OCI-LY3 (cell line): ENCODE results near the gene GHR.

Source experiments
- H2AFZ ChIP-seq: fragments of 200-600, 300-600 bp; shearing (Covaris generic); 2 replicates; pipeline ENCODE4 v1.6.0; 2014; ENCODE audit warnings: antibody characterized with exemption, low read depth, low read length
- H3K27ac ChIP-seq: fragments of 200-600, 300-600 bp; sonication (generic); 2 replicates; pipeline ENCODE4 v1.5.1; 2014; ENCODE audit warnings: mild to moderate bottlenecking, low read length, moderate library complexity, mixed read lengths
- H3K27me3 ChIP-seq: fragments of 200-600, 300-600 bp; sonication (generic); 2 replicates; pipeline ENCODE4 v1.6.1; 2014; ENCODE audit warnings: low read depth, low read length, mixed read lengths
- H3K36me3 ChIP-seq: fragments of 200-600, 300-600 bp; sonication (generic); replicated peaks from 2 replicates; pipeline ENCODE3; 2014; ENCODE audit warnings: low read depth, low read length, mixed read lengths
- H3K4me1 ChIP-seq: fragments of 300-600, 200-600 bp; sonication (generic); 2 replicates; pipeline ENCODE4 v1.6.1; 2014; ENCODE audit warnings: low read length, mixed read lengths
- H3K4me2 ChIP-seq: fragments of 200-600, 300-600 bp; sonication (generic); 2 replicates; pipeline ENCODE4 v1.6.1; 2014; ENCODE audit warnings: low read length, mixed read lengths
- H3K4me3 ChIP-seq: fragments of 300-600, 200-600 bp; sonication (generic); 2 replicates; pipeline ENCODE4 v1.5.1; 2014; ENCODE audit warnings: antibody characterized with exemption, mild to moderate bottlenecking, low read length, moderate library complexity
- H3K79me2 ChIP-seq: fragments of 300-600, 200-600 bp; shearing (Covaris generic); 2 replicates; pipeline ENCODE4 v1.6.1; 2014; ENCODE audit warnings: mild to moderate bottlenecking, low read length, mixed read lengths
- H3K9ac ChIP-seq: fragments of 300-600, 200-600 bp; shearing (Covaris generic); 2 replicates; pipeline ENCODE4 v1.6.0; 2014; ENCODE audit warnings: mild to moderate bottlenecking, low read length, moderate library complexity
- H3K9me3 ChIP-seq: fragments of 200-600, 300-600 bp; shearing (Covaris generic); 2 replicates; pipeline ENCODE4 v1.6.1; 2014; ENCODE audit warnings: low read length, mixed read lengths; ENCODE audit not compliant: insufficient read depth
- H4K20me1 ChIP-seq: fragments of 200-600, 300-600 bp; sonication (generic); 2 replicates; pipeline ENCODE4 v1.6.1; 2016; ENCODE audit warnings: low read length, mixed read lengths; ENCODE audit not compliant: insufficient read depth
- EZH2phosphoT487 ChIP-seq: fragments of 200-600 bp; shearing (Covaris generic); IDR thresholded peaks from 2 replicates; pipeline ENCODE4 v1.6.1; 2018; ENCODE audit warnings: antibody characterized with exemption, mixed run types, low read depth
- TF ChIP-seq, protein P1 (sequence below): fragments of 200-600, 300-600 bp; sonication (generic); IDR thresholded peaks from 2 replicates; pipeline ENCODE4 v1.5.1; 2014; ENCODE audit warnings: antibody characterized with exemption, low read length, low read depth

GHR gene

DNA sequence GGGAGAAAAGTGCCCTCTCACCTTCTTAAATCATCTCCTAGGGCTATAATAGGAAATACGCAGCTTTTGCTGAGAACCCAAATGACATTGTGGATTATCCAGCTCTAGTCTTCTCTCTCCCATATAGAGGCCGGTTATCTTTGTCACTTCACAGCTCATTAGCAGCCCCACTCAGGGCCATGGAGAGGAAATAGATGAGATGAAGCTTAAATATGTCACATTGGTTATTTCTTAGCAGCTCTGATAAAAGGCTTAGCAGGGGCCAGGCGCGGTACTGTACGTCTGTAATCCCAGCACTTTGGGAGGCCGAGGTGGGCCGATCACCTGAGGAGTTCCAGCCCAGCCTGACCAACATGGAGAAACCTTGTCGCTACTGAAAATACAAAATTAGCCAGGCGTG is 90.0 kb downstream of the GHR start:
- H3K4me1 ChIP-seq, result no peaks in the 10 kb centered on the region
- H3K36me3 ChIP-seq, result no peaks in the 10 kb centered on the region
- no peak overlapping the region for H3K9ac ChIP-seq
- no peaks in the 10 kb centered on the region for H3K9me3 ChIP-seq
- no peaks in the 10 kb centered on the region for H4K20me1 ChIP-seq
- TF ChIP-seq, protein P1, sequence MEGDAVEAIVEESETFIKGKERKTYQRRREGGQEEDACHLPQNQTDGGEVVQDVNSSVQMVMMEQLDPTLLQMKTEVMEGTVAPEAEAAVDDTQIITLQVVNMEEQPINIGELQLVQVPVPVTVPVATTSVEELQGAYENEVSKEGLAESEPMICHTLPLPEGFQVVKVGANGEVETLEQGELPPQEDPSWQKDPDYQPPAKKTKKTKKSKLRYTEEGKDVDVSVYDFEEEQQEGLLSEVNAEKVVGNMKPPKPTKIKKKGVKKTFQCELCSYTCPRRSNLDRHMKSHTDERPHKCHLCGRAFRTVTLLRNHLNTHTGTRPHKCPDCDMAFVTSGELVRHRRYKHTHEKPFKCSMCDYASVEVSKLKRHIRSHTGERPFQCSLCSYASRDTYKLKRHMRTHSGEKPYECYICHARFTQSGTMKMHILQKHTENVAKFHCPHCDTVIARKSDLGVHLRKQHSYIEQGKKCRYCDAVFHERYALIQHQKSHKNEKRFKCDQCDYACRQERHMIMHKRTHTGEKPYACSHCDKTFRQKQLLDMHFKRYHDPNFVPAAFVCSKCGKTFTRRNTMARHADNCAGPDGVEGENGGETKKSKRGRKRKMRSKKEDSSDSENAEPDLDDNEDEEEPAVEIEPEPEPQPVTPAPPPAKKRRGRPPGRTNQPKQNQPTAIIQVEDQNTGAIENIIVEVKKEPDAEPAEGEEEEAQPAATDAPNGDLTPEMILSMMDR, result no peak
- no peak for TF ChIP-seq EZH2phosphoT487
- H2AFZ ChIP-seq, result no peak overlapping the region
- H3K27ac ChIP-seq, result no peak overlapping the region
- H3K27me3 ChIP-seq, result no peaks in the 10 kb centered on the region
- no peaks in the 10 kb centered on the region for H3K79me2 ChIP-seq
- no peak overlapping the region for H3K4me3 ChIP-seq
- no peak overlapping the region for H3K4me2 ChIP-seq

DNA sequence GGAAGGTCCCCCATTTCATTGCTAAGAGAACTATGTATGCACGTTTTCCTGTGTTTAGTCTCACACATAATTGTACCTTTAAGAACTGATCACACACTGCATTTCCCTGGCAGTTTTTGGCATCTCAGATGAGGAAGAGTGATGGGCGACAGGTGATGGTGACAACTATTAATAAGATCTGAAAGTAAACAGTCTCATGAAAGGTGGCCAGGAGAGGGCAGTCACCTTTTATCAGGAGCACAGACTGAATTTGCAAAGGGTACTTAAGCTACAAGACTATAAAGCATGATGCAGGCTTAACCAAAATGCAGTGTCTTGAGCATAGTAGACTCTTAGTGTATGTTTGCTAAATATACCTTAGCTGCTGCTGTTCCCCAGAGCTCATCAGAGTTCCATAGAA is 91.5 kb downstream of the GHR start:
- no peaks in the 10 kb centered on the region for H3K4me1 ChIP-seq
- H3K36me3 ChIP-seq, result no peaks in the 10 kb centered on the region
- no peak overlapping the region for H2AFZ ChIP-seq
- no peak overlapping the region for H3K4me2 ChIP-seq
- no peak overlapping the region for H3K27ac ChIP-seq
- H3K27me3 ChIP-seq, result no peaks in the 10 kb centered on the region
- no peak overlapping the region for H3K9ac ChIP-seq
- TF ChIP-seq, protein P1, result no peak
- no peak overlapping the region for H3K4me3 ChIP-seq
- no peaks in the 10 kb centered on the region for H3K9me3 ChIP-seq
- H3K79me2 ChIP-seq, result no peaks in the 10 kb centered on the region
- no peaks in the 10 kb centered on the region for H4K20me1 ChIP-seq

DNA sequence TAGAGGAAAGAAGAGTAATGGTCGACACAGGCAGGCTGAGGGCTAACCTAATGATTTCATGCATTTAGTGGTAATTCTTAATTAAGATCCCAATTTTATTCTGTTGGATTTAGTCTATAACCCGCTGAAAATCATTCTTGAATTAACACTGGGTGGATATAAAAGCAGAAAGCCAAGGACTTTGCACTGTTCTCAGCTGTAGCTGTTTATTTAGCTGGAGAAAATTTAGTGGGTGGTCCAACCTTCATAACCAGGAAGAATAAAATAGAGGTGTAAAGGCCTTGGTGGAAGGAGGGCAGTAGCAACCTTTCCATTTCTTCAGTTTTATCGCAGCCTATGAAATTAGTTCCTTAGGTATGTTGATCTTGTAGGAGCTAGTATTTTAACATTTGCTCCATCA is 92.3 kb downstream of the GHR start:
- H3K9me3 ChIP-seq, result no peaks in the 10 kb centered on the region
- H3K79me2 ChIP-seq, result no peaks in the 10 kb centered on the region
- no peak overlapping the region for H3K9ac ChIP-seq
- no peak overlapping the region for H3K4me2 ChIP-seq
- H3K4me1 ChIP-seq, result no peaks in the 10 kb centered on the region
- H4K20me1 ChIP-seq, result no peaks in the 10 kb centered on the region
- TF ChIP-seq, protein P1, result no peak
- TF ChIP-seq EZH2phosphoT487, result no peak
- H2AFZ ChIP-seq, result no peak overlapping the region
- no peak overlapping the region for H3K4me3 ChIP-seq
- H3K36me3 ChIP-seq, result no peaks in the 10 kb centered on the region
- no peaks in the 10 kb centered on the region for H3K27me3 ChIP-seq
- H3K27ac ChIP-seq, result no peak overlapping the region

DNA sequence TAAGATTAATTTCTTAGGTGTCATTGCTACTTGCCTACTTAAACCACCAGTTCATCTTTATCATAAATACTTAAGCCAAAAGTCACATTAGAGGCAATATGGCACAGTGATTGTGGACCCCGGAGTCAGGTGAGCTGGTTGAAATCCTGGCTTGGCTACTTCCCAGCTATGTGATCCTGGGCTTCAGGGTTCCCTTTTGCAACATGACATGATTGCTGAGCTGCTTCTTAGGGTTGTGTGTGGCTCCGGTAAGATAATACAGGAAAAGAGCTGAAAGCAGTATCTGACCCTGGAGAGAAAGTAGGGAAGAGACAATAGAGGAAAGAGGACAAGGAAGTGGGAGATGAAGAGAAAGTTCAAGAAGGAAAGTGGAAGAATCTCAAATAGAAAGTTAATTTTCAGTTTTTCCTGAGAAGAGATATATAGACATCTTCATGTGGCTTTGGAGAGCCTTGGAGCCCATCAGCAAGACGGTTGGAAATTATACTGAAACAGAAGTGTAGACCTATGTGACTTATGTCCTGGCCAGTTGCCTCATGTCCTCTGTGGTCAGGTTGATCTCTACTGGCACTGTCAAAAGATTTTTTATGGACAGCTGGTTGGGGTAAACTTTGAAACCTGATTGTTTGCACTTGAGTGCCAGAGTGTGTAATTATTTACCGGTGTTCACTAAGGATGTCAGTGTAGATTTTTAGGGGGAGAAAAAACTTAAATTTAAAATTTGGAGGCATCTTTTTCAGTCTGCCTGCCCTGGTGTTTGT is 93.2 kb downstream of the GHR start:
- H3K27me3 ChIP-seq, result no peaks in the 10 kb centered on the region
- H3K4me2 ChIP-seq, result no peak overlapping the region
- H3K79me2 ChIP-seq, result no peaks in the 10 kb centered on the region
- H3K9me3 ChIP-seq, result no peaks in the 10 kb centered on the region
- no peak overlapping the region for H3K27ac ChIP-seq
- H3K4me3 ChIP-seq, result no peak overlapping the region
- TF ChIP-seq, protein P1, result no peak
- TF ChIP-seq EZH2phosphoT487, result no peak
- no peaks in the 10 kb centered on the region for H3K36me3 ChIP-seq
- H3K9ac ChIP-seq, result no peak overlapping the region
- no peaks in the 10 kb centered on the region for H4K20me1 ChIP-seq
- H3K4me1 ChIP-seq, result no peaks in the 10 kb centered on the region
- no peak overlapping the region for H2AFZ ChIP-seq
